ENCODE data around the gene NIPAL3. TPM values are rescaled to one million over a fixed set of nuclear protein-coding genes. Genes with fewer than 3 reads are reported as not detected.

NIPAL3 gene
- total RNA-seq, 1 donor from 2014 or later, result 30.1 TPM

DNA sequence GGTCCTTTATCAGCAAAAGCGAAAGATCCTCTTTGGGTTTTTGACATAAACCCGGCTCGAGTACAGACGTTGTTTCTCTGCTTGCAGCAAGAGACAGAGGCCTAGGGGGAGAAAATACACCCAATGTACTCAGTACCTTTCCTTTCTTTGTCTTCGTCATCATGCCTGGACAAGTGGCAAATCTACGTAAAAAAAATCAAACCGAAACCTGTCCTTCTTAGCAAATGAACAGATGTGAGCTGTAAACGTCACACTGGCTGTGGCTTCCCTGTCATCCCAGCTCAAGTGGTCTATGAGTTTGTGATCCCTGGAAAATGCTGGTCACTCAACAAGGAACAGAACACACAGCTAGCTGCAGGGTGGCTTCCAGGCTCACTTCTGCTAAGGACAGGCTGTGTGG lies 41.9 kb upstream of the NIPAL3 start:
- Histone ChIP-seq H3K9me3 (replicated peaks) (no peaks in the 10 kb centered on the region), H3K27ac (replicated peaks) (no peak overlapping the region), H3K4me3 (no peak overlapping the region), H3K36me3 (peaks cover 27% of the 10 kb centered on the region), H3K4me1 (peaks cover 4% of the 10 kb centered on the region), H3K27me3 (ENCODE audit: low read depth) (no peaks in the 10 kb centered on the region)
- TF ChIP-seq, protein P1, sequence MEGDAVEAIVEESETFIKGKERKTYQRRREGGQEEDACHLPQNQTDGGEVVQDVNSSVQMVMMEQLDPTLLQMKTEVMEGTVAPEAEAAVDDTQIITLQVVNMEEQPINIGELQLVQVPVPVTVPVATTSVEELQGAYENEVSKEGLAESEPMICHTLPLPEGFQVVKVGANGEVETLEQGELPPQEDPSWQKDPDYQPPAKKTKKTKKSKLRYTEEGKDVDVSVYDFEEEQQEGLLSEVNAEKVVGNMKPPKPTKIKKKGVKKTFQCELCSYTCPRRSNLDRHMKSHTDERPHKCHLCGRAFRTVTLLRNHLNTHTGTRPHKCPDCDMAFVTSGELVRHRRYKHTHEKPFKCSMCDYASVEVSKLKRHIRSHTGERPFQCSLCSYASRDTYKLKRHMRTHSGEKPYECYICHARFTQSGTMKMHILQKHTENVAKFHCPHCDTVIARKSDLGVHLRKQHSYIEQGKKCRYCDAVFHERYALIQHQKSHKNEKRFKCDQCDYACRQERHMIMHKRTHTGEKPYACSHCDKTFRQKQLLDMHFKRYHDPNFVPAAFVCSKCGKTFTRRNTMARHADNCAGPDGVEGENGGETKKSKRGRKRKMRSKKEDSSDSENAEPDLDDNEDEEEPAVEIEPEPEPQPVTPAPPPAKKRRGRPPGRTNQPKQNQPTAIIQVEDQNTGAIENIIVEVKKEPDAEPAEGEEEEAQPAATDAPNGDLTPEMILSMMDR (IDR thresholded peaks at IDR 0.05; ENCODE audit: borderline replicate concordance), result no peak
- no peak for DNase-seq
- intact Hi-C loops (cut with micrococcal nuclease), result no loop called here

- no peaks in the 10 kb centered on the region for H3K4me1 ChIP-seq
- no peaks in the 10 kb centered on the region for H3K9me3 ChIP-seq (replicated peaks)
- H3K27me3 ChIP-seq (ENCODE audit: low read depth), result no peaks in the 10 kb centered on the region
- no peak overlapping the region for H3K4me3 ChIP-seq
- H3K27ac ChIP-seq (replicated peaks), result no peak overlapping the region
- no peak for DNase-seq
- TF ChIP-seq, protein P1 (IDR thresholded peaks at IDR 0.05; ENCODE audit: borderline replicate concordance), result no peak
- intact Hi-C loops (cut with micrococcal nuclease), result no loop called here
- peaks cover 28% of the 10 kb centered on the region for H3K36me3 ChIP-seq
These were observed 40.5 kb upstream of the NIPAL3 start for GRCh38 chr1:24374891-24375786.

- TF ChIP-seq, protein P1 (IDR thresholded peaks at IDR 0.05; ENCODE audit: borderline replicate concordance), result no peak
- intact Hi-C loops (cut with micrococcal nuclease), result no loop called here
- DNase-seq, result no peak
- Histone ChIP-seq H3K27ac (replicated peaks) (no peak overlapping the region), H3K4me1 (peaks cover 11% of the 10 kb centered on the region), H3K9me3 (replicated peaks) (no peaks in the 10 kb centered on the region), H3K36me3 (peaks cover 32% of the 10 kb centered on the region), H3K27me3 (ENCODE audit: low read depth) (no peaks in the 10 kb centered on the region), H3K4me3 (no peak overlapping the region)
These were observed 35.8 kb upstream of the NIPAL3 start for GRCh38 chr1:24379733-24380315.

DNA sequence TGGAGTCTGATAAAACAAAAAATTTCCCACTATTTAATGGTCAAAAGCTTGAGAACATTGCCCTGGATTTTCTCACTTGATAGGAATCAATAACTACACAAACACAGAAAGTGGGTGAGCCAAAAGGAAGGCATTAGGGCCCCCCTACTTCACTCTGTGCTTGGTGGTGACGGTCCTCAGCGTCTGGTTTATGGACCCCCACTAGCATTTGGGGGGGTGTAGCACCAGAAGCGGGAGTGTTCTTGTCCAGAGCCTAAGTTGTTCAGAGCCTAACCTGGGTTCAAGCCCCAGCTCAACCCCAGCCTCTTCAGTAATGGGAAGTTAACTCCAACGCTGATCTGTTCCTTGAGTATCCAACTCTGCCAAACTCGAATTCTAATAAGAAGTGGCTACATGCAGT lies 35.1 kb upstream of the NIPAL3 start:
- TF ChIP-seq, protein P1 (IDR thresholded peaks at IDR 0.05; ENCODE audit: borderline replicate concordance), result no peak
- Histone ChIP-seq H3K36me3 (peaks cover 32% of the 10 kb centered on the region), H3K27me3 (ENCODE audit: low read depth) (no peaks in the 10 kb centered on the region), H3K4me3 (no peak overlapping the region), H3K4me1 (peaks cover 13% of the 10 kb centered on the region), H3K27ac (replicated peaks) (no peak overlapping the region), H3K9me3 (replicated peaks) (no peaks in the 10 kb centered on the region)
- intact Hi-C loops (cut with micrococcal nuclease), result no loop called here
- DNase-seq, result no peak

- H3K9me3 ChIP-seq (replicated peaks), result no peaks in the 10 kb centered on the region
- H3K4me1 ChIP-seq, result peaks cover 13% of the 10 kb centered on the region
- H3K4me3 ChIP-seq, result no peak overlapping the region
- peaks cover 32% of the 10 kb centered on the region for H3K36me3 ChIP-seq
- no peak for DNase-seq
- H3K27me3 ChIP-seq (ENCODE audit: low read depth), result no peaks in the 10 kb centered on the region
- TF ChIP-seq, protein P1 (IDR thresholded peaks at IDR 0.05; ENCODE audit: borderline replicate concordance), result no peak
- intact Hi-C loops (cut with micrococcal nuclease), result no loop called here
- no peak overlapping the region for H3K27ac ChIP-seq (replicated peaks)
These were observed 34.3 kb upstream of the NIPAL3 start for GRCh38 chr1:24381256-24381655.

Data from left ventricle myocardium inferior (tissue), 1 donor.